Measurements from ENCODE around the gene C10orf105.

C10orf105 gene

GRCh38 chr10:71751515-71752224, 32.1 kb upstream of the C10orf105 start:
- no peak for DNase-seq (ENCODE audit: low read depth)

- DNase-seq (ENCODE audit: low read depth) = no peak
Observed at GRCh38 chr10:71750986-71751385, 31.4 kb upstream of the C10orf105 start.

GRCh38 chr10:71750124-71750841, 30.7 kb upstream of the C10orf105 start:
- DNase-seq (ENCODE audit: low read depth) = no peak

- DNase-seq (ENCODE audit: low read depth) = no peak
Observed at GRCh38 chr10:71749396-71749795, 29.8 kb upstream of the C10orf105 start.

GRCh38 chr10:71748671-71749191, 29.2 kb upstream of the C10orf105 start:
- no peak for DNase-seq (ENCODE audit: low read depth)

GRCh38 chr10:71747551-71748523, 28.3 kb upstream of the C10orf105 start:
- no peak for DNase-seq (ENCODE audit: low read depth)

GRCh38 chr10:71747039-71747531, 27.5 kb upstream of the C10orf105 start:
- DNase-seq (ENCODE audit: low read depth) = no peak

GRCh38 chr10:71746344-71747037, 26.9 kb upstream of the C10orf105 start:
- DNase-seq (ENCODE audit: low read depth) = no peak

GRCh38 chr10:71745664-71746250, 26.2 kb upstream of the C10orf105 start:
- no peak for DNase-seq (ENCODE audit: low read depth)

- no peak for DNase-seq (ENCODE audit: low read depth)
Observed at GRCh38 chr10:71744897-71745663, 25.5 kb upstream of the C10orf105 start.

GRCh38 chr10:71743866-71744265, 24.3 kb upstream of the C10orf105 start:
- DNase-seq (ENCODE audit: low read depth) = no peak

- DNase-seq (ENCODE audit: low read depth) = no peak
Observed at GRCh38 chr10:71743089-71743838, 23.7 kb upstream of the C10orf105 start.

GRCh38 chr10:71742301-71743088, 22.9 kb upstream of the C10orf105 start:
- no peak for DNase-seq (ENCODE audit: low read depth)

GRCh38 chr10:71741671-71742070, 22.1 kb upstream of the C10orf105 start:
- no peak for DNase-seq (ENCODE audit: low read depth)

GRCh38 chr10:71741029-71741428, 21.5 kb upstream of the C10orf105 start:
- no peak for DNase-seq (ENCODE audit: low read depth)

- DNase-seq (ENCODE audit: low read depth) = peak; percentile 83
Observed at GRCh38 chr10:71740069-71740653, 20.6 kb upstream of the C10orf105 start.

GRCh38 chr10:71739358-71739900, 19.9 kb upstream of the C10orf105 start:
- no peak for DNase-seq (ENCODE audit: low read depth)

GRCh38 chr10:71737834-71738197, 18.2 kb upstream of the C10orf105 start:
- peak; percentile 70 for DNase-seq (ENCODE audit: low read depth)

All from EH (cell line).